NCI-H2029 (cell line): ENCODE data around the gene PLAAT3.
"Not testable (repeated sequence)": the region's sequence is repeated elsewhere in the genome, so short reads cannot be mapped to it uniquely, and the experiment has no call there.

ENCODE experiments used
- DNase-seq: peaks from one replicate; lab custom pipeline; 2025; lab: John Stamatoyannopoulos, UW

The PLAAT3 gene

DNA sequence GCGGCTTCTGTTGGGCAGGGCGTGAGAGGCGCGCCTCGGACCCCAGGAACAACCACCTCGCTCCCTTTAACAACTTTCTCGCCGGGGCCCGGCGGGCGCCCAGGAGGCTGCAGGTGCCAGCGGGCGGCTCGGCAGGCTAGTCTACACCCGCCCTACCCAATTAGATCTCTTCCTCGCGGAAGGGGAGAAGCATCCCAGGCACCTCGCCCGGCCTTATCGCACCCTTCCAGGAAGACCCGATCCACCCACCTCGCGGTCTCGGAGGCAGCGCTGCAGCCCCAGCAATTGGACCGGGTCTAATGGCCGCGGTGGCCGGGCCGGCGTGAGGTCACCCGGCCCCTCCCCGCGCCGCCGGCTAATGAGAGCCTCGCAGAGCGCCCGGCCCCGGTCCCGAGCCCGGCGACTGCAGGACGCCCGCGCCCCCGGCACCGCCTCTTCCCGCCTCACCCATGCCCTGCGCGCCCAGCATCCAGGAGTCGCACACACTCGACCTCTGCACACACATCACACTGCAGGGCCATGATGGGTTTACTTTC is at the start of gene PLAAT3:
TSS of gene PLAAT3 (minus strand) at position 298 of the 536 bp plus-strand sequence. CDS start 419 bp downstream, outside the sequence.
- peak; percentile 30 for DNase-seq

- DNase-seq: no peak
Measured at GRCh38 chr11:63663809-63664208, 49.6 kb upstream of the PLAAT3 start.

- DNase-seq: no peak
Measured at GRCh38 chr11:63660972-63661371, 46.7 kb upstream of the PLAAT3 start.

DNA sequence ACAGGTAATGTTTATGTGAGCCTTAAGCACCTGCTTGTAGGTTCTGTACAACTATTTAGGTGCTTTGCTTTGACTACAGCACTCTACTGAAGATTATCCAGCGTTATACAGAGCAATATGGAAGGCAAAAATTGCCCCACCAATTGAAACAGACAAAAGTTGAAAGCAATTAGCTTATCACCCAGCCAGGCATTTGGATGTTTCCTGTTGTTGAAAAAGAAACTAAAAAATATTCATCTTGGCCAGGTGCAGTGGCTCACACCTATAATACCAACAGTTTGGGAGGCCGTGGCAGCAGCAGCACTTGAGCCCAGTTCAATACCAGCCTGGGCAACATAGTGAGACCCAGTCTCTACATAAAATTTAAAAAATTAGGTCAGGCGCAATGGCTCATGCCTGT is 38.4 kb upstream of the PLAAT3 start:
- DNase-seq: no peak

DNA sequence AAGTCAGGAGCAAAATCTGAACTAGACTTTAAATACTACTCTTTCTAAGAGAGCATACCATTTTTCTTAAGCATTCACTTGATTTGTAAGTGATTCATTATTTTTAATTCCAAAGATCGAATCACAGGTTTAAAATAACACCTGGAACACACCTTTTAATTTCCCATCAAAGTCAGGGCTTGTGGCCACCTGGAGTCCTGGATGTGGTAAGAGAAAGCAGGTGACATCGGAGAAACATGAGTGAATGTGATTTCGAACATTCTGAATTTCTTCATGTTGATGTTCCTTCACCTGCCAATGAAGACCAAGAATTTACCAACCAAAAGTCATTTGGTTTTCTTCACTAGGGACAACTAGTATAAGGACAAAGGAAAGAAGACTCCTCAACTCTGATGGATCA is 29.0 kb upstream of the PLAAT3 start:
- DNase-seq: no peak

GRCh38 chr11:63641727-63642126 is 27.5 kb upstream of the PLAAT3 start:
- DNase-seq: no peak

- no peak for DNase-seq
Measured at GRCh38 chr11:63639199-63639832, 25.1 kb upstream of the PLAAT3 start.

DNA sequence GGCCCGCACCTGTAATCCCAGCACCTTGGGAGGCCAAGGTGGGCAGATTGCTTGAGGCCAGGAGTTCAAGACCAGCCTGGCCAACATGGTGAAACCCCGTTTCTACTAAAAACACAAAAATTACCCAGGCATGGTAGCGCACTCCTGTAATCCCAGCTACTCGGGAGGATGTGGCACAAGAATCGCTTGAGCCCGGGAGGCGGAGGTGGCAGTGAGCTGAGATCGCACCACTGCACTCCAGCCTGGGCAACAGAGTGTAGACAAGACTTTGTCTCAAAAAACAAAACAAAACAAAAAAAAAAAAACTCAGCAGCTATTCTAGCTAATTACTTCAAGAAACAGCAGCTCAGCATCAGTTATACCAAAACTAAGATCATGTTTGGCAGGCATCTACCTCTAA is 24.2 kb upstream of the PLAAT3 start:
- DNase-seq: not testable (repeated sequence)

GRCh38 chr11:63635762-63636465 is 21.7 kb upstream of the PLAAT3 start:
- no peak for DNase-seq

GRCh38 chr11:63629426-63629825 is 15.2 kb upstream of the PLAAT3 start:
- no peak for DNase-seq

DNA sequence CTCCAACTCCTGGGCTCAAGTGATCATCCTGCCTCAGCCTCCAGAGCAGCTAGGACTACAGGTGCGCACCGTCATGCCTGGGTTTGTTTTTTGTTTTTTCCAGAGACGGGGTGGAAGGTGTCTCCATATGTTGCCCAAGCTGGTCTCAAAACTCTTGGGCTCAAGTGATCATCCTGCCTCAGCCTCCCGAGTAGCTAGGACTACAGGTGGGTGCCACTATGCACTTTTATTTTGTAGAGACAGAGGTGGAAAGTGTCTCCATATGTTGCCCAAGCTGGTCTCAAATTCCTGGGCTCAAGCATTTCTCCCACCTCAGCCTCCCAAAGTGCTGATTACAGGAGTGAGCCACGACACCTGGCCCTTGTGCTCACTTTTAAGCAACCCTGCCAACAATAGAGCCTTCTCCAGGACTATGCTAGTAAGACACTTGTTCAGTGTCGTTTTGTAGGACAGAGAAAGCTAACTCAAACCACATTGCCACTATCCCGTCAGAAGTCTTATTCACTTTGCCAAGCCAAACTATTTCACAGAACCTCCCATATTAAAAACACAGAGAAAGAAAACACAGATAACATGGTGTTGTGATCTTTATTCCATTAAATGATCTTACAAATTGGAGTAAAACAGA is 9.4 kb upstream of the PLAAT3 start:
- DNase-seq: no peak

GRCh38 chr11:63622323-63622722 is 8.1 kb upstream of the PLAAT3 start:
- DNase-seq: peak; percentile 58

DNA sequence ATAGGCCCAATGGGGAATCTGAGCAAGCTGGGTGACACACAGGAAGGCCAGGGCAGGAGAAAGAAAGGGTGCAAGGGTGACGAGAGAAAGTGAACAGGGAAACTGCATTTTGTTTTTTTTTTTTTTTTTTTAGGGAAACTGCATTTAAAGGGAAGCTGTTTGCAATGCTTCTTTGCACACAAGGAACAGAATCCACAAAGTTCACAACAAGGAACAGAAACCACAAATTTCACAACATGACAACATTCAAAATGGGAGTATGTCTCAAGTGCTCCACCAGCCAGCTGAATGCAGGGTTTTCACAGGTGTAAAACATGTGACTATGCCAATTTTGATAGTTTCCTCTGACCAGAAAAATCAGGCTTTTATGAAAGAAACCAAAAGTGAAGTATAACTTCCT is 6.8 kb upstream of the PLAAT3 start:
- no peak for DNase-seq

- no peak for DNase-seq
Measured at GRCh38 chr11:63619967-63620366, 5.7 kb upstream of the PLAAT3 start.

DNA sequence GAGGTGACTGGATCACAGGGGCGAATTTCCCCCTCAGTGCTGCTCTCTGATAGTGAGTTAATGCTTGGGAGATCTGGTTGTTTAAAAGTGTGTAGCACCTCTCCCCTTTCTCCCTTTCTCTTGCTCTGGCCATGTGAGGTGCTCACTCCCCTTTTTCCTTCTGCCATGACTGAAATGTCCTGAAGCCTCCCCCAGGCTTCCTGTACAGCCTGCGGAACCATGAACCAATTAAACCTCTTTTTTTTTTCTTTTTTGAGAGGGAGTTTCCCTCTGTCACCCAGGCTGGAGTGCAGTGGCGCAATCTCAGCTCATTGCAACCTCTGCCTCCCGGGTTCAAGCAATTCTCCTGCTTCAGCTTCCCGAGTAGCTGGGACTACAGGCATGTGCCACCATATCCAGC is 3.5 kb upstream of the PLAAT3 start:
- not testable (repeated sequence) for DNase-seq

DNA sequence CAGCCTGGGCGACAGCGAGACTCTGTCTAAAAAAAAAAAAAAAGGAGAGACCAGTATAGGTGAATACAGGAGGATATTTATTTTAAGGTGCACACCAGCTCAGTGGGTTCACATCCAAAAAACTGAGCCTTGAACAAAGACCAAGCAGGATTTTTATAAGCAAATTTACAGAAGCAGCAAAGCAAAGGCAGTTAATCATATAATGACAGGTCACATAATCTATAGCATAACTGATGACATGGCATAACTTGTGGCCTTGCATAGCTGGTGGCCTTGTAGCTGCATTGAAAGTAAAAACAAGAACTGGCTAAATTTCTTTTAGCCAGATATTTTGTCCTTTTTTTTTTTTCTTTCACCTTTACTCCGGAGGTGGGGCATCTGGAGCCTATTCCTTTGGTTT is 2.7 kb upstream of the PLAAT3 start:
- DNase-seq: no peak

DNA sequence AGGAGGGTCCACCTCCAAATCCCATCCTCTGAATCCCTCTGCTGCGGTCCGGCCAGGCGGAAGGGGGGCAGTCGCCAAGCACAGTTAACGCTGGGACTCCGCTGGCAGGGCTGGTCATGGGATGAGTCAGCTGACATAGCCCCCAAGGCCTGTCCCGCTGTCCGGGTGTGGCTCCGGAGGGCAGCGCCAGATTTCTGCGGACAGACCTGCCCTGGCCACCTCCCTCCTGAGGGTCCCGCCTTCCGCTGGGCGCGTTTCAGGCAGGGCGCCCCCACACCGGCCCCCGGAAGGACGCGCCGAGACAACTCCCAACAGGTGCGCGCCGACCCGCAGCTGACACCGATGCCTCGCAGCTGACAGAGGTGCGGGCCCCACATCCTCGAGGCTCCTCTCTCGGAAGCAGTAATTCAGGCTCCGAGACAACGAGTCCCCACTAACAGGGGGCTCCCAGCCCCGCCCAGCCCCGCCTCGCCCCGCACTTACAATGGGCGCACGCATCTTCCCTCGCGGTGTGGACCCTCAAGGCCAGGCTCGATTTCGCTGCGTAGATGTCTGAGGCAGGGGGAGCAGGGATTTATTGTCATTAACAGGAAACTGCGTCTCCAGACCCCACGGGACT is 607 bp downstream of the PLAAT3 start:
- DNase-seq: no peak

DNA sequence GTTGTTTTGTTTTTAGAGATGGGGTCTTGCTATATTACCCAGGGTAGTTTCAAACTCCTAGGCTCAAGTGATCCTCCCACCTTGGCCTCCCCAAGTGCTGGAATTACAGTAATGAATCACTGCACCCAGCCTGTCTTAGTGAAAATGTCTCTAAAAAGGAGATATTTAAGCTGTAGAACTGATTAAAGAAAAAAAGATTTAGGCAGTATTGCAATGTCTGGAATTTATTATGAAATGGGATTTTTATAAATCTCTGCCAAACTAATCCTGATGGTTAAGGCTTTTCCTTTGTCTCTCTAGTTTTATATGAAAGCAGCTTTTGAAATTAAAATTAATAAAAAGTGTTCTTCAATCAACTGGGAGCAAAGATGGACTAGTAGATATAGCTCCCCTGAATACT is 2.1 kb downstream of the PLAAT3 start:
- no peak for DNase-seq

GRCh38 chr11:63611395-63611747 is 2.9 kb downstream of the PLAAT3 start:
- no peak for DNase-seq

- no peak for DNase-seq
Measured at GRCh38 chr11:63610604-63611394, 3.4 kb downstream of the PLAAT3 start.

DNA sequence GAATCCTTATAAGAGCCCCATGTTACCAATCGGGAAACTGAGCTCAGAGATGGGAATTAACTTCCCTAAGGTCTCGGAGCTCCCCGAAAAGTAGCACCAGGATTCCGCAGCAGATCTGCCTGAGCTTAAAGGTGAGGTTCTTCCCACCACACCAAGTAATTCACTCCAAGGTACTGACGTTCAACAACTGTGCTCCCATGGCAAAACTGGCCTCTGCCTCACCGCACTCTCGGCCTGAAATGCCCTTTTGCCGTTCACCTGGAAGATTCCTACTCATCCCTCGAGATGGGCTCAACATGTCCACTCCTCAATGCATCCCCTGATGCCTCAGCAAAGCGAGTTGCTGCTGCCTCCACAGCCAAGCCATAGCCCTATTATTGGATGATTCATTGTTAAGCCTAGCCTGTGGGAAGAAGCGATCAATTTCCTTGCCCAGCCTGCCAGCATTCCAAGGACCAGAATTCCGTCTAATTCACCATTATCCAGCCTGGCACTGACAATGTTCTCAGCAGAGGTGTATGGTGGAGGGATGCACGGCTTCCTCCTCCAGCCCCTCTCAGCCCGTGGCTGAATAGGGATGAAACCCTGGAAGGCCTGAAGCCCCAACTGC is 4.2 kb downstream of the PLAAT3 start:
- no peak for DNase-seq
